Measurements from ENCODE around the gene MYO1F.

The MYO1F gene

DNA sequence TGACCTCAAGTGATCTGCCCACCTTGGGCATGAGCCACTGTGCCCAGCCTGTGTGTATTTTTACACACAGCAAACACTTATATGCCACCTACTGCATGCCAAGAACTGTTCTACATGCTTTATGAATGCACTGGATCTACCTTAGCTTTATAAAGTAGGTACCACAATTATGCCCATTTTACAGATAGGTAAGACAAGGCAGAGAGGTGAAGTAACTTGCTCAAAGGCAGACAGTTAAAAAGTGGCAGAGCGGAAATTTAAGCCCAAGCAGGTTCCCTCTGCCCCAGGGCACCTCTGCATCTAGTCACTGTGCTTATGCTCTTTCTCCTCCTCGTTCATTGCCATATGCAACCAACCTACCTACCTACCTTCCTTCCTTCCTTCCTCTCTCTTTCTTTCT, 22.8 kb upstream of the MYO1F start:
- no peak for ATAC-seq (ENCODE audit: insufficient read depth, low read depth)
- Histone ChIP-seq H3K9ac (ENCODE audit: low read depth, low read length) (no peak overlapping the region), H2AFZ (ENCODE audit: low read depth, low read length) (no peak overlapping the region), H3K79me2 (ENCODE audit: insufficient read depth, low read length) (no peaks in the 10 kb centered on the region), H3K27ac (ENCODE audit: low read length) (no peak overlapping the region), H3K4me1 (ENCODE audit: insufficient read depth, low read length) (no peaks in the 10 kb centered on the region), H3K36me3 (ENCODE audit: insufficient read depth, low read length) (no peaks in the 10 kb centered on the region), H3K9me3 (ENCODE audit: insufficient read depth, low read length, severe bottlenecking) (peaks cover 5% of the 10 kb centered on the region), H3K4me3 (ENCODE audit: low read depth in 1 of 2, low read length in 2 of 2) (no peak overlapping the region), H3K27me3 (ENCODE audit: insufficient read depth, low read length, poor library complexity) (no peaks in the 10 kb centered on the region), H4K20me1 (ENCODE audit: insufficient read depth, low read length) (no peaks in the 10 kb centered on the region), H3K4me2 (ENCODE audit: insufficient read depth, low read length) (no peak overlapping the region)
- no peak for DNase-seq
- TF ChIP-seq, protein P1, sequence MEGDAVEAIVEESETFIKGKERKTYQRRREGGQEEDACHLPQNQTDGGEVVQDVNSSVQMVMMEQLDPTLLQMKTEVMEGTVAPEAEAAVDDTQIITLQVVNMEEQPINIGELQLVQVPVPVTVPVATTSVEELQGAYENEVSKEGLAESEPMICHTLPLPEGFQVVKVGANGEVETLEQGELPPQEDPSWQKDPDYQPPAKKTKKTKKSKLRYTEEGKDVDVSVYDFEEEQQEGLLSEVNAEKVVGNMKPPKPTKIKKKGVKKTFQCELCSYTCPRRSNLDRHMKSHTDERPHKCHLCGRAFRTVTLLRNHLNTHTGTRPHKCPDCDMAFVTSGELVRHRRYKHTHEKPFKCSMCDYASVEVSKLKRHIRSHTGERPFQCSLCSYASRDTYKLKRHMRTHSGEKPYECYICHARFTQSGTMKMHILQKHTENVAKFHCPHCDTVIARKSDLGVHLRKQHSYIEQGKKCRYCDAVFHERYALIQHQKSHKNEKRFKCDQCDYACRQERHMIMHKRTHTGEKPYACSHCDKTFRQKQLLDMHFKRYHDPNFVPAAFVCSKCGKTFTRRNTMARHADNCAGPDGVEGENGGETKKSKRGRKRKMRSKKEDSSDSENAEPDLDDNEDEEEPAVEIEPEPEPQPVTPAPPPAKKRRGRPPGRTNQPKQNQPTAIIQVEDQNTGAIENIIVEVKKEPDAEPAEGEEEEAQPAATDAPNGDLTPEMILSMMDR (IDR thresholded peaks at IDR 0.05; ENCODE audit: borderline replicate concordance, extremely low read depth, low read length, poor library complexity, severe bottlenecking), result no peak
- TF ChIP-seq EZH2 (IDR thresholded peaks at IDR 0.05; ENCODE audit: borderline replicate concordance, low read depth, low read length, severe bottlenecking), result no peak

DNA sequence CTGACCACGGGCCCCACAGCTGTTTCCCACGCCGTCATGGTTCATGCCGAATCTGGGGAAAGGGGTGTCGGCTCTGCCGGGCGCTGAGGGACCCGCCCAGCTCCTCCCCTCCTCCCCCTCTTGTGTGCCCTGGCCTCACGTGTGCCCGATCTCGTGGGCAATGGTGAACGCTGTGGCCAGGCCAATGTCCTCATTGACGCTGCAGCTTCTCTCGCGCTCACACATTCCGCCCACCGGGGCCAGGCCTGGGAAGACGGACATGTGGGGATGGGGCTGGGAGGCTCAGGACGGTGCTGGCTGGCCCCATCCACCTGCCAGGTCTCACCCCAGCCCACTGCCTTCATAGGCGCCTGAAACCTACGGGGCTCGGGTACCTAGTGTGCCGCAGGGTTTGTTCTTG, 18.9 kb upstream of the MYO1F start:
- no peaks in the 10 kb centered on the region for H3K4me1 ChIP-seq (ENCODE audit: insufficient read depth, low read length)
- no peak overlapping the region for H3K4me3 ChIP-seq (ENCODE audit: low read depth in 1 of 2, low read length in 2 of 2)
- no peak overlapping the region for H3K9ac ChIP-seq (ENCODE audit: low read depth, low read length)
- no peak overlapping the region for H3K4me2 ChIP-seq (ENCODE audit: insufficient read depth, low read length)
- H3K27ac ChIP-seq (ENCODE audit: low read length), result no peak overlapping the region
- no peak overlapping the region for H2AFZ ChIP-seq (ENCODE audit: low read depth, low read length)
- TF ChIP-seq EZH2 (IDR thresholded peaks at IDR 0.05; ENCODE audit: borderline replicate concordance, low read depth, low read length, severe bottlenecking), result no peak
- TF ChIP-seq, protein P1 (IDR thresholded peaks at IDR 0.05; ENCODE audit: borderline replicate concordance, extremely low read depth, low read length, poor library complexity, severe bottlenecking), result no peak
- H3K9me3 ChIP-seq (ENCODE audit: insufficient read depth, low read length, severe bottlenecking), result peaks cover 5% of the 10 kb centered on the region
- no peak for ATAC-seq (ENCODE audit: insufficient read depth, low read depth)
- no peak for DNase-seq
- H3K27me3 ChIP-seq (ENCODE audit: insufficient read depth, low read length, poor library complexity), result no peaks in the 10 kb centered on the region
- H4K20me1 ChIP-seq (ENCODE audit: insufficient read depth, low read length), result no peaks in the 10 kb centered on the region
- H3K36me3 ChIP-seq (ENCODE audit: insufficient read depth, low read length), result no peaks in the 10 kb centered on the region
- H3K79me2 ChIP-seq (ENCODE audit: insufficient read depth, low read length), result no peaks in the 10 kb centered on the region

DNA sequence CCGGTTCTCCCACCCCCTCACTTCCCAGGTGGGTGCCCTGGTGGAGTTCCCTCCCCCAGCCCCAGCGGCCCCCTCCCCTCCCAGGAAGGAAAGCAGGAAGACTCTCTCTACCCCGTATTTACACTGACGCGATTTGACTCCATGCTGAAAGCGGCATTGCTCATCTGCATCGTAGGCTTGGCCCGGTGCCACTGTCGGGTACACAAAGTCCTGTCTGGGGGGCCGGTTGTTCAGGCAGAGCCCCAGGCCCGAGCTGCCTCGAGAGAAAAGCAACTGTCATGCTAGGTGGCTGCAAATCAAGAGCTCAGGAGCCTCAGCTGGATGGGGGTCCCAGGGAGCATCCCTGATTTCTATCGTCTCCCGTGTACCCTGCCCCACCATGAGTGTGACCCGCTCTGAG, 18.4 kb upstream of the MYO1F start:
- Histone ChIP-seq H3K9ac (ENCODE audit: low read depth, low read length) (no peak overlapping the region), H3K9me3 (ENCODE audit: insufficient read depth, low read length, severe bottlenecking) (peaks cover 5% of the 10 kb centered on the region), H3K36me3 (ENCODE audit: insufficient read depth, low read length) (no peaks in the 10 kb centered on the region), H2AFZ (ENCODE audit: low read depth, low read length) (no peak overlapping the region), H3K4me2 (ENCODE audit: insufficient read depth, low read length) (no peak overlapping the region), H3K27ac (ENCODE audit: low read length) (no peak overlapping the region), H3K4me3 (ENCODE audit: low read depth in 1 of 2, low read length in 2 of 2) (no peak overlapping the region), H3K27me3 (ENCODE audit: insufficient read depth, low read length, poor library complexity) (no peaks in the 10 kb centered on the region), H3K79me2 (ENCODE audit: insufficient read depth, low read length) (no peaks in the 10 kb centered on the region), H4K20me1 (ENCODE audit: insufficient read depth, low read length) (no peaks in the 10 kb centered on the region), H3K4me1 (ENCODE audit: insufficient read depth, low read length) (no peaks in the 10 kb centered on the region)
- no peak for ATAC-seq (ENCODE audit: insufficient read depth, low read depth)
- TF ChIP-seq EZH2 (IDR thresholded peaks at IDR 0.05; ENCODE audit: borderline replicate concordance, low read depth, low read length, severe bottlenecking), result no peak
- TF ChIP-seq, protein P1 (IDR thresholded peaks at IDR 0.05; ENCODE audit: borderline replicate concordance, extremely low read depth, low read length, poor library complexity, severe bottlenecking), result no peak
- no peak for DNase-seq

DNA sequence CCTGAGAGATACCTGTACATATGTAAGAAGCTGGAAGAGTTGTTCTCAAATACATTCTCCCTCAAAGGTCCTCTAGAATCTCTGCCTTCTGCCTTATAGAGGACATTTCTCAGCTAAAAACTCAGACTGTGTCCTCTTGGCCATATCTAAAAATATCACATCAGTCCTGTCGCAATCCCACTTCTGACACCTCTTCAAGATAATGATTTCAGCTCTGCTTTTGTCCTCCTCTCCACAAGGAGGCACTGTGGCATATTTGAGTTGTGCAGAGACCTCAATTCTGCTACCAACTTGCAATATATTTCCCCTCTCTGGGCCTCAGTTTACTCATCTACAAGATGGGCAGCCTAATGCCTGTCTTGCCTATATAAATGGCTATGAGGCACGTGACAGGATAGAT, 16.7 kb upstream of the MYO1F start:
- Histone ChIP-seq H3K79me2 (ENCODE audit: insufficient read depth, low read length) (no peaks in the 10 kb centered on the region), H2AFZ (ENCODE audit: low read depth, low read length) (no peak overlapping the region), H3K27ac (ENCODE audit: low read length) (no peak overlapping the region), H4K20me1 (ENCODE audit: insufficient read depth, low read length) (no peaks in the 10 kb centered on the region), H3K4me1 (ENCODE audit: insufficient read depth, low read length) (no peaks in the 10 kb centered on the region), H3K36me3 (ENCODE audit: insufficient read depth, low read length) (no peaks in the 10 kb centered on the region), H3K9ac (ENCODE audit: low read depth, low read length) (no peak overlapping the region), H3K27me3 (ENCODE audit: insufficient read depth, low read length, poor library complexity) (no peaks in the 10 kb centered on the region), H3K4me2 (ENCODE audit: insufficient read depth, low read length) (no peak overlapping the region), H3K4me3 (ENCODE audit: low read depth in 1 of 2, low read length in 2 of 2) (no peak overlapping the region), H3K9me3 (ENCODE audit: insufficient read depth, low read length, severe bottlenecking) (peaks cover 5% of the 10 kb centered on the region)
- TF ChIP-seq EZH2 (IDR thresholded peaks at IDR 0.05; ENCODE audit: borderline replicate concordance, low read depth, low read length, severe bottlenecking), result no peak
- TF ChIP-seq, protein P1 (IDR thresholded peaks at IDR 0.05; ENCODE audit: borderline replicate concordance, extremely low read depth, low read length, poor library complexity, severe bottlenecking), result peak; percentile 37
- ATAC-seq (ENCODE audit: insufficient read depth, low read depth), result no peak
- DNase-seq, result no peak

Measured in DND-41 (cell line).